ENCODE measurements around the gene BRPF3. TPM values are rescaled to one million over a fixed set of nuclear protein-coding genes. Genes with fewer than 3 reads are reported as not detected.

BRPF3 gene
- total and polyA plus RNA-seq, 2 donors (not counting 3 experiments of a cell fraction or from before 2014, with no cell fraction given), result 30.5 to 35.7 TPM

DNA sequence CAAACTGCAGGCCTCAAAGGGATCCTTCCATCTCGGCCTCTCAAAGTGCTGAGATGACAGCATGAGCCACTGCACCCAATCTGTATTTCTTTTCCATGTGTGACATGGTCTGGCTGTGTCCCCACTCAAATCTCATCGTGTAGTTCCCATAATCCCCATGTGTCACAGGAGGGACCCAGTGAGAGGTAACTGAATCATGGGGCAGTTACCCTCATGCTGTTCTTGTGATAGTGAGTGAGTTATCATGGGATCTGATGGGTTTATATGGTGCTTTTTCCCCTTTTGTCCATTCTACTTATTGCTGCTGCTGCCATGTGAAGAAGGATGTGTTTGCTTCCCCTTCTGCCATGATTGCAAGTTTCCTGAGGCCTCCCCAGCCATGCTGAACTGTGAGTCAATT is 10.3 kb upstream of the BRPF3 start:
- H3K9ac ChIP-seq (replicated peaks; ENCODE audit: extremely low read depth, insufficient read depth, low read length), result no peak overlapping the region
- no peaks in the 10 kb centered on the region for H4K20me1 ChIP-seq (replicated peaks; ENCODE audit: control insufficient read depth, extremely low read depth, insufficient read depth, low read length)
- ChIA-PET POLR2A (no interaction called here), CTCF (interaction anchor here (1.4 kb wide), 1 partner anchor 9 kb away, joined by 3 read pairs; no protein-coding TSS in a partner anchor)
- H3K36me3 ChIP-seq (ENCODE audit: control insufficient read depth in 2 of 2, extremely low read depth in 1 of 2, insufficient read depth in 2 of 2, low read length in 2 of 2), result no peaks in the 10 kb centered on the region
- FAIRE-seq, result no peak
- no peaks in the 10 kb centered on the region for H3K27me3 ChIP-seq (ENCODE audit: control insufficient read depth in 2 of 2, insufficient read depth in 2 of 2, low read length in 2 of 2)
- no peaks in the 10 kb centered on the region for H3K9me1 ChIP-seq (replicated peaks; ENCODE audit: control insufficient read depth, extremely low read depth, insufficient read depth, low read length)
- DNase-seq (ENCODE audit: low read depth, low spot score), result no peak
- no TSS peak for BruUV-seq (replicated peaks)
- no peak overlapping the region for H3K4me2 ChIP-seq (ENCODE audit: insufficient read depth, low read length)
- H3K4me3 ChIP-seq (replicated peaks in 1 of 3; ENCODE audit: insufficient read depth in 1 of 3, low read depth in 1 of 3, low read length in 3 of 3), result no peak overlapping the region
- H3K4me1 ChIP-seq (ENCODE audit: control insufficient read depth, extremely low read depth, insufficient read depth, low read length), result no peaks in the 10 kb centered on the region
- H3K27ac ChIP-seq (ENCODE audit: insufficient read depth, low read depth, low read length), result no peak overlapping the region
- dilution Hi-C loops (cut with MboI; ENCODE audit: extremely low pct_ligation_motif_present, low sequenced_read_pairs), result no loop called here
- TF ChIP-seq MYC (IDR thresholded peaks at IDR 0.05; ENCODE audit: low read depth, low read length) (no peak), GATA2 (IDR thresholded peaks at IDR 0.05; ENCODE audit: insufficient read depth, insufficient read length, low read depth, low read length) (no peak), CTCF (IDR thresholded peaks at IDR 0.05; ENCODE audit: extremely low read depth in 1 of 2, insufficient read depth in 1 of 2, low read depth in 1 of 2, low read length in 2 of 2) (no peak), FOS (IDR thresholded peaks at IDR 0.05; ENCODE audit: borderline replicate concordance, insufficient read depth, low read length) (no peak), POLR2A (IDR thresholded peaks at IDR 0.05; ENCODE audit: low read depth, low read length) (no peak), EZH2 (IDR thresholded peaks at IDR 0.05; ENCODE audit: borderline replicate concordance, low read depth, low read length, severe bottlenecking) (no peak)
- TF ChIP-seq, protein P1, sequence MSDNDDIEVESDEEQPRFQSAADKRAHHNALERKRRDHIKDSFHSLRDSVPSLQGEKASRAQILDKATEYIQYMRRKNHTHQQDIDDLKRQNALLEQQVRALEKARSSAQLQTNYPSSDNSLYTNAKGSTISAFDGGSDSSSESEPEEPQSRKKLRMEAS (IDR thresholded peaks at IDR 0.05; ENCODE audit: insufficient read depth, insufficient read length), result no peak
- H3K9me3 ChIP-seq (replicated peaks; ENCODE audit: control insufficient read depth, insufficient read depth, low read length), result no peaks in the 10 kb centered on the region
- no peak overlapping the region for H2AFZ ChIP-seq (ENCODE audit: low read depth, low read length)
- H3K79me2 ChIP-seq (ENCODE audit: control insufficient read depth, insufficient read depth, low read length), result no peaks in the 10 kb centered on the region
- intact Hi-C loops (cut with micrococcal nuclease), result no loop called here

All from endothelial cell of umbilical vein (primary cell).